ENCODE data around the gene KAT8. TPM values are rescaled to one million over a fixed set of nuclear protein-coding genes. Genes with fewer than 3 reads are reported as not detected.
A peak's percentile ranks its signal among the peaks of the same experiment; 100 is the strongest.

KAT8 gene
- total and polyA plus RNA-seq, 2 of the 13 experiments (the other 11 are each of a cell fraction or from before 2014, with no cell fraction given), result 79.0 to 84.2 TPM

GRCh38 chr16:31106509-31107464 is 10.7 kb upstream of the KAT8 start (continued):
- TF ChIP-seq ARID4A (CRISPR knock-in tag; IDR thresholded peaks at IDR 0.05; ENCODE audit: borderline replicate concordance) (no peak), ZNF776 (CRISPR knock-in tag; IDR thresholded peaks at IDR 0.05) (no peak), KLF11 (CRISPR knock-in tag; IDR thresholded peaks at IDR 0.05) (no peak), ZNF546 (CRISPR knock-in tag; conservative IDR thresholded peaks at IDR 0.05) (no peak), ZNF224 (CRISPR knock-in tag; IDR thresholded peaks at IDR 0.05) (no peak), NFE2 (CRISPR knock-in tag; IDR thresholded peaks at IDR 0.05) (no peak), BHLHE40 (IDR thresholded peaks at IDR 0.05; ENCODE audit: low read length) (peak; percentile 62), POLR2A (IDR thresholded peaks at IDR 0.05; ENCODE audit: insufficient read depth in 1 of 2, low read depth in 2 of 2, low read length in 2 of 2) (no peak), ZNF121 (CRISPR knock-in tag; IDR thresholded peaks at IDR 0.05) (peak; percentile 87), SYNCRIP (IDR thresholded peaks at IDR 0.05; ENCODE audit: insufficient read depth, low read depth, low read length) (no peak), NAIF1 (CRISPR knock-in tag; IDR thresholded peaks at IDR 0.05; ENCODE audit: borderline replicate concordance) (no peak; the same call in 1 of the 2 replicates), ZNF614 (CRISPR knock-in tag; IDR thresholded peaks at IDR 0.05; ENCODE audit: borderline replicate concordance) (no peak), E2F1 (CRISPR knock-in tag; IDR thresholded peaks at IDR 0.05) (no peak), SMARCE1 (IDR thresholded peaks at IDR 0.05; ENCODE audit: borderline replicate concordance) (no peak), TAF15 (IDR thresholded peaks at IDR 0.05; ENCODE audit: low read depth, low read length, poor library complexity, severe bottlenecking) (no peak), RCOR2 (CRISPR knock-in tag; IDR thresholded peaks at IDR 0.05) (no peak), ZNF367 (CRISPR knock-in tag; IDR thresholded peaks at IDR 0.05; ENCODE audit: borderline replicate concordance) (no peak), ZNF780A (CRISPR knock-in tag; IDR thresholded peaks at IDR 0.05) (0 out of 2 replicates have a peak, but pooled peaks have one; percentile 2)
- TF ChIP-seq, protein P1, sequence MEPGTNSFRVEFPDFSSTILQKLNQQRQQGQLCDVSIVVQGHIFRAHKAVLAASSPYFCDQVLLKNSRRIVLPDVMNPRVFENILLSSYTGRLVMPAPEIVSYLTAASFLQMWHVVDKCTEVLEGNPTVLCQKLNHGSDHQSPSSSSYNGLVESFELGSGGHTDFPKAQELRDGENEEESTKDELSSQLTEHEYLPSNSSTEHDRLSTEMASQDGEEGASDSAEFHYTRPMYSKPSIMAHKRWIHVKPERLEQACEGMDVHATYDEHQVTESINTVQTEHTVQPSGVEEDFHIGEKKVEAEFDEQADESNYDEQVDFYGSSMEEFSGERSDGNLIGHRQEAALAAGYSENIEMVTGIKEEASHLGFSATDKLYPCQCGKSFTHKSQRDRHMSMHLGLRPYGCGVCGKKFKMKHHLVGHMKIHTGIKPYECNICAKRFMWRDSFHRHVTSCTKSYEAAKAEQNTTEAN (CRISPR knock-in tag; conservative IDR thresholded peaks at IDR 0.05), result no peak
- TF ChIP-seq, protein P2, sequence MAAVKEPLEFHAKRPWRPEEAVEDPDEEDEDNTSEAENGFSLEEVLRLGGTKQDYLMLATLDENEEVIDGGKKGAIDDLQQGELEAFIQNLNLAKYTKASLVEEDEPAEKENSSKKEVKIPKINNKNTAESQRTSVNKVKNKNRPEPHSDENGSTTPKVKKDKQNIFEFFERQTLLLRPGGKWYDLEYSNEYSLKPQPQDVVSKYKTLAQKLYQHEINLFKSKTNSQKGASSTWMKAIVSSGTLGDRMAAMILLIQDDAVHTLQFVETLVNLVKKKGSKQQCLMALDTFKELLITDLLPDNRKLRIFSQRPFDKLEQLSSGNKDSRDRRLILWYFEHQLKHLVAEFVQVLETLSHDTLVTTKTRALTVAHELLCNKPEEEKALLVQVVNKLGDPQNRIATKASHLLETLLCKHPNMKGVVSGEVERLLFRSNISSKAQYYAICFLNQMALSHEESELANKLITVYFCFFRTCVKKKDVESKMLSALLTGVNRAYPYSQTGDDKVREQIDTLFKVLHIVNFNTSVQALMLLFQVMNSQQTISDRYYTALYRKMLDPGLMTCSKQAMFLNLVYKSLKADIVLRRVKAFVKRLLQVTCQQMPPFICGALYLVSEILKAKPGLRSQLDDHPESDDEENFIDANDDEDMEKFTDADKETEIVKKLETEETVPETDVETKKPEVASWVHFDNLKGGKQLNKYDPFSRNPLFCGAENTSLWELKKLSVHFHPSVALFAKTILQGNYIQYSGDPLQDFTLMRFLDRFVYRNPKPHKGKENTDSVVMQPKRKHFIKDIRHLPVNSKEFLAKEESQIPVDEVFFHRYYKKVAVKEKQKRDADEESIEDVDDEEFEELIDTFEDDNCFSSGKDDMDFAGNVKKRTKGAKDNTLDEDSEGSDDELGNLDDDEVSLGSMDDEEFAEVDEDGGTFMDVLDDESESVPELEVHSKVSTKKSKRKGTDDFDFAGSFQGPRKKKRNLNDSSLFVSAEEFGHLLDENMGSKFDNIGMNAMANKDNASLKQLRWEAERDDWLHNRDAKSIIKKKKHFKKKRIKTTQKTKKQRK (IDR thresholded peaks at IDR 0.05; ENCODE audit: low read length), result no peak

Measured in HepG2 (cell line).